Measurements from ENCODE around the gene PILRA. TPM values are rescaled to one million over a fixed set of nuclear protein-coding genes. Genes with fewer than 3 reads are reported as not detected.

Gene PILRA
- total and polyA plus RNA-seq, 2 of the 13 experiments (the other 11 are each of a cell fraction or from before 2014, with no cell fraction given) = 0.13 to 1.3 TPM

DNA sequence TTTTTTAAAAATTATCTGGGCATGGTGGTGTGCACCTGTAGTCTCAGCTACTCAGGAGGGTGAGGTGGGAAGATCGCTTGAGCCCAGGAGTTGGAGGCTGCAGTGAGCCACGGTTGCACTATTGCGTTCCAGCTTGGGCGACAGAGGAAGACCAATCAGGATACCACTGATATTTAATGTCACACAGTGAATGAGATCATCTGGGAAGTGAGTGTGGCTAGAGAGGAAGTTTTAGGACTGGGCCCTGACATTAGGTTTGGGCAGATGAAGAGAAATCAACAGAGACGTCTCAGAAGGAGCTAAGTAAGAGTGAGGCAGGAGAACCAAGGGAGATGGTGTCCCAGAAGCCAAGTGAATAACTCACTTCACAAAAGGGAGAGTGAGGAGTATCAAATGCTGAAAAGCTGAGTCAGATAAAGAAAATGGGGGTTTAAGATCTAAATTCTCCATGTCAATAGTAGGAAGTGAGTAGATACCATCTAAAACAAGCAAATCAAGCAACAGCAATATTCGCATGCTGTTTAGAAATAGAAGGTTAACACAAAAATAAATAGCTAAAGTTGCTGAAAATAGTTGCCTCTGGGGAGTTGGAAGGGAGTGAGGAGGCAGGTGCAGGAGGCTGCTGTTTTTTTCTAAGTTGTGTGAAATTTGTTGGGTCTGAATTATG is 11.5 kb downstream of the PILRA start:
- H3K9ac ChIP-seq (ENCODE audit: insufficient read depth, low read depth, low read length) = no peak overlapping the region
- H3K4me3 ChIP-seq (replicated peaks in 1 of 3; ENCODE audit: insufficient read depth in 1 of 3, low read depth in 2 of 3, low read length in 3 of 3) = no peak overlapping the region
- peaks cover 12% of the 10 kb centered on the region for H3K4me1 ChIP-seq (ENCODE audit: insufficient read depth, low read length)
- DNase-seq (ENCODE audit: low spot score) (no peak), ATAC-seq (no peak), FAIRE-seq (no peak)
- H3K4me2 ChIP-seq (ENCODE audit: low read depth, low read length) = no peak overlapping the region
- no peaks in the 10 kb centered on the region for H3K9me3 ChIP-seq (ENCODE audit: low read length)
- H3K27me3 ChIP-seq (ENCODE audit: control insufficient read depth in 1 of 2, insufficient read depth in 2 of 2, low read length in 2 of 2) = peaks cover 0 to 16% of the 10 kb centered on the region in 2 experiments; a peak in 1 of 5 replicates
- POLR2A ChIA-PET = interaction anchor here (1.2 kb wide), 1 partner anchor 44 kb away, joined by 3 read pairs; the partner anchor contains the start of gene ZCWPW1
- H2AFZ ChIP-seq (ENCODE audit: low read length) = no peak overlapping the region
- CTCF ChIA-PET (ENCODE audit: low intra/inter-chr PET ratio, low total read pairs) = no interaction called here
- intact Hi-C loops (cut with micrococcal nuclease; ENCODE audit: unreplicated experiment) (no loop called here), in situ Hi-C loops (cut with HindIII; ENCODE audit: extremely low pct_ligation_motif_present, low pct_unique_long_range_greater_than_20kb) (no loop called here)
- no peaks in the 10 kb centered on the region for H4K20me1 ChIP-seq (ENCODE audit: insufficient read depth, low read length)
- no peak overlapping the region for H3K27ac ChIP-seq (ENCODE audit: extremely low read length, insufficient read depth, low read length)
- WGBS (ENCODE audit: low lambda C conversion rate) = 50% methylated on average over 6 of the region's 6 CpGs
- no peaks in the 10 kb centered on the region for H3K36me3 ChIP-seq (replicated peaks in 1 of 2; ENCODE audit: control insufficient read depth in 1 of 2, insufficient read depth in 2 of 2, low read length in 2 of 2)
- no TSS peak for BruUV-seq (replicated peaks)
- no peaks in the 10 kb centered on the region for H3K79me2 ChIP-seq (ENCODE audit: insufficient read depth, low read length)
- no peak for TF ChIP-seq MAF1 (CRISPR knock-in tag; IDR thresholded peaks at IDR 0.05; ENCODE audit: borderline replicate concordance)
- TF ChIP-seq, protein P1, sequence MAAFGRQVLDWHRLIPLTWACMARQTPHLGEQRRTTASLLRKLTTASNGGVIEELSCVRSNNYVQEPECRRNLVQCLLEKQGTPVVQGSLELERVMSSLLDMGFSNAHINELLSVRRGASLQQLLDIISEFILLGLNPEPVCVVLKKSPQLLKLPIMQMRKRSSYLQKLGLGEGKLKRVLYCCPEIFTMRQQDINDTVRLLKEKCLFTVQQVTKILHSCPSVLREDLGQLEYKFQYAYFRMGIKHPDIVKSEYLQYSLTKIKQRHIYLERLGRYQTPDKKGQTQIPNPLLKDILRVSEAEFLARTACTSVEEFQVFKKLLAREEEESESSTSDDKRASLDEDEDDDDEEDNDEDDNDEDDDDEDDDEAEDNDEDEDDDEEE (CRISPR knock-in tag; IDR thresholded peaks at IDR 0.05) = no peak
- TF ChIP-seq, protein P2, sequence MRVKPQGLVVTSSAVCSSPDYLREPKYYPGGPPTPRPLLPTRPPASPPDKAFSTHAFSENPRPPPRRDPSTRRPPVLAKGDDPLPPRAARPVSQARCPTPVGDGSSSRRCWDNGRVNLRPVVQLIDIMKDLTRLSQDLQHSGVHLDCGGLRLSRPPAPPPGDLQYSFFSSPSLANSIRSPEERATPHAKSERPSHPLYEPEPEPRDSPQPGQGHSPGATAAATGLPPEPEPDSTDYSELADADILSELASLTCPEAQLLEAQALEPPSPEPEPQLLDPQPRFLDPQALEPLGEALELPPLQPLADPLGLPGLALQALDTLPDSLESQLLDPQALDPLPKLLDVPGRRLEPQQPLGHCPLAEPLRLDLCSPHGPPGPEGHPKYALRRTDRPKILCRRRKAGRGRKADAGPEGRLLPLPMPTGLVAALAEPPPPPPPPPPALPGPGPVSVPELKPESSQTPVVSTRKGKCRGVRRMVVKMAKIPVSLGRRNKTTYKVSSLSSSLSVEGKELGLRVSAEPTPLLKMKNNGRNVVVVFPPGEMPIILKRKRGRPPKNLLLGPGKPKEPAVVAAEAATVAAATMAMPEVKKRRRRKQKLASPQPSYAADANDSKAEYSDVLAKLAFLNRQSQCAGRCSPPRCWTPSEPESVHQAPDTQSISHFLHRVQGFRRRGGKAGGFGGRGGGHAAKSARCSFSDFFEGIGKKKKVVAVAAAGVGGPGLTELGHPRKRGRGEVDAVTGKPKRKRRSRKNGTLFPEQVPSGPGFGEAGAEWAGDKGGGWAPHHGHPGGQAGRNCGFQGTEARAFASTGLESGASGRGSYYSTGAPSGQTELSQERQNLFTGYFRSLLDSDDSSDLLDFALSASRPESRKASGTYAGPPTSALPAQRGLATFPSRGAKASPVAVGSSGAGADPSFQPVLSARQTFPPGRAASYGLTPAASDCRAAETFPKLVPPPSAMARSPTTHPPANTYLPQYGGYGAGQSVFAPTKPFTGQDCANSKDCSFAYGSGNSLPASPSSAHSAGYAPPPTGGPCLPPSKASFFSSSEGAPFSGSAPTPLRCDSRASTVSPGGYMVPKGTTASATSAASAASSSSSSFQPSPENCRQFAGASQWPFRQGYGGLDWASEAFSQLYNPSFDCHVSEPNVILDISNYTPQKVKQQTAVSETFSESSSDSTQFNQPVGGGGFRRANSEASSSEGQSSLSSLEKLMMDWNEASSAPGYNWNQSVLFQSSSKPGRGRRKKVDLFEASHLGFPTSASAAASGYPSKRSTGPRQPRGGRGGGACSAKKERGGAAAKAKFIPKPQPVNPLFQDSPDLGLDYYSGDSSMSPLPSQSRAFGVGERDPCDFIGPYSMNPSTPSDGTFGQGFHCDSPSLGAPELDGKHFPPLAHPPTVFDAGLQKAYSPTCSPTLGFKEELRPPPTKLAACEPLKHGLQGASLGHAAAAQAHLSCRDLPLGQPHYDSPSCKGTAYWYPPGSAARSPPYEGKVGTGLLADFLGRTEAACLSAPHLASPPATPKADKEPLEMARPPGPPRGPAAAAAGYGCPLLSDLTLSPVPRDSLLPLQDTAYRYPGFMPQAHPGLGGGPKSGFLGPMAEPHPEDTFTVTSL (CRISPR knock-in tag; IDR thresholded peaks at IDR 0.05; ENCODE audit: borderline replicate concordance) = no peak
- no peak for TF ChIP-seq GPBP1L1 (CRISPR knock-in tag; IDR thresholded peaks at IDR 0.05)
- no peak for TF ChIP-seq POGK (CRISPR knock-in tag; conservative IDR thresholded peaks at IDR 0.05)
- no peak for TF ChIP-seq THAP8 (CRISPR knock-in tag; IDR thresholded peaks at IDR 0.05; ENCODE audit: borderline replicate concordance)
- TF ChIP-seq HNF1B (CRISPR knock-in tag; IDR thresholded peaks at IDR 0.05) = no peak
- TF ChIP-seq MLLT10 (CRISPR knock-in tag; IDR thresholded peaks at IDR 0.05) = no peak
- no peak for TF ChIP-seq SMC3 (IDR thresholded peaks at IDR 0.05; ENCODE audit: low read length)
- no peak for TF ChIP-seq SP4 (CRISPR knock-in tag; IDR thresholded peaks at IDR 0.05)
- TF ChIP-seq CEBPB (IDR thresholded peaks at IDR 0.05; ENCODE audit: borderline replicate concordance, low read depth, low read length) = no peak

Measured in HepG2 (cell line).